ENCODE measurements around the gene CT45A6. TPM values are rescaled to one million over a fixed set of nuclear protein-coding genes. Genes with fewer than 3 reads are reported as not detected.
"Not testable (repeated sequence)": the region's sequence is repeated elsewhere in the genome, so short reads cannot be mapped to it uniquely, and the experiment has no call there.

CT45A6 gene, protein sequence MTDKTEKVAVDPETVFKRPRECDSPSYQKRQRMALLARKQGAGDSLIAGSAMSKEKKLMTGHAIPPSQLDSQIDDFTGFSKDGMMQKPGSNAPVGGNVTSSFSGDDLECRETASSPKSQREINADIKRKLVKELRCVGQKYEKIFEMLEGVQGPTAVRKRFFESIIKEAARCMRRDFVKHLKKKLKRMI
- not detected for total RNA-seq
- long read RNA-seq, donor 1 = 0 reads
- long read RNA-seq, donor 2 = 0 reads

DNA sequence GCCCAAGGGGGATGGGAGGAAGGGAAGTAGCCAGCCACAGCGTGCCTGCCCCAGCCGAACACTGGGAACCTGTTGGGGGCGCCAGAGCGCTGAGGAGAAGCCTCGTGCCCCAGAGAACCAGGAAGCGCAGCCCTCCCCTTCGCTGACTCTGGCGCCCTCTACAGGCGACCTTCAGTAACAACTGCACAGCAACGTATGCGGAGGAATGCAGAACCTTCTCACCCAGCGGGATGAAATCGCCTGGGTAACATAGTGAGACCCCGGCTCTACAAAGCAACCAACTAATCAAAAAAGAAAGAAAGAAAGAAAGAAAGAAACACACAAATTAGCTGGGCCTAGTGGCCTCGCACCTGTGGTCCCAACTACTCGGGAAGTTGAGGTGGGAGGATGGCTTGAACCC is at the start of gene CT45A6:
Gene CT45A6 (minus strand): TSS at position 101 of the 400 bp plus-strand sequence. CDS start 3,794 bp downstream, outside the sequence.
- H3K36me3 ChIP-seq (ENCODE audit: low read depth); ATAC-seq; DNase-seq; H3K4me1 ChIP-seq (ENCODE audit: low read depth); intact Hi-C loops (cut with DNase I, micrococcal nuclease); H3K9me3 ChIP-seq; H3K4me3 ChIP-seq: not testable (repeated sequence)

DNA sequence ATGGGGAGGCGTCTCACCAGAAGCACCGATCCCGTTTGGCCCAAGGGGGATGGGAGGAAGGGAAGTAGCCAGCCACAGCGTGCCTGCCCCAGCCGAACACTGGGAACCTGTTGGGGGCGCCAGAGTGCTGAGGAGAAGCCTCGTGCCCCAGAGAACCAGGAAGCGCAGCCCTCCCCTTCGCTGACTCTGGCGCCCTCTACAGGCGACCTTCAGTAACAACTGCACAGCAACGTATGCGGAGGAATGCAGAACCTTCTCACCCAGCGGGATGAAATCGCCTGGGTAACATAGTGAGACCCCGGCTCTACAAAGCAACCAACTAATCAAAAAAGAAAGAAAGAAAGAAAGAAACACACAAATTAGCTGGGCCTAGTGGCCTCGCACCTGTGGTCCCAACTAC is 34.6 kb upstream of the CT45A6 start, which contains the start of gene CT45A7:
Gene CT45A7 (minus strand): TSS at position 101 of the 400 bp plus-strand sequence. CDS start 3,747 bp downstream, outside the sequence.
- not testable (repeated sequence) for ATAC-seq, DNase-seq, H3K4me3 ChIP-seq

DNA sequence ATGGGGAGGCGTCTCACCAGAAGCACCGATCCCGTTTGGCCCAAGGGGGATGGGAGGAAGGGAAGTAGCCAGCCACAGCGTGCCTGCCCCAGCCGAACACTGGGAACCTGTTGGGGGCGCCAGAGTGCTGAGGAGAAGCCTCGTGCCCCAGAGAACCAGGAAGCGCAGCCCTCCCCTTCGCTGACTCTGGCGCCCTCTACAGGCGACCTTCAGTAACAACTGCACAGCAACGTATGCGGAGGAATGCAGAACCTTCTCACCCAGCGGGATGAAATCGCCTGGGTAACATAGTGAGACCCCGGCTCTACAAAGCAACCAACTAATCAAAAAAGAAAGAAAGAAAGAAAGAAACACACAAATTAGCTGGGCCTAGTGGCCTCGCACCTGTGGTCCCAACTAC is 17.3 kb upstream of the CT45A6 start, which contains the start of gene CT45A2:
Gene CT45A2 (minus strand): TSS at position 101 of the 400 bp plus-strand sequence. CDS start 3,747 bp downstream, outside the sequence.
- ATAC-seq; H3K9me3 ChIP-seq; H3K4me3 ChIP-seq; H3K4me1 ChIP-seq (ENCODE audit: low read depth); H3K36me3 ChIP-seq (ENCODE audit: low read depth); intact Hi-C loops (cut with DNase I, micrococcal nuclease); DNase-seq: not testable (repeated sequence)

More for the DNA sequence above, 34.6 kb upstream of the CT45A6 start, which contains the start of gene CT45A7:
- H3K36me3 ChIP-seq (ENCODE audit: low read depth); intact Hi-C loops (cut with DNase I, micrococcal nuclease); H3K9me3 ChIP-seq; H3K4me1 ChIP-seq (ENCODE audit: low read depth): not testable (repeated sequence)

DNA sequence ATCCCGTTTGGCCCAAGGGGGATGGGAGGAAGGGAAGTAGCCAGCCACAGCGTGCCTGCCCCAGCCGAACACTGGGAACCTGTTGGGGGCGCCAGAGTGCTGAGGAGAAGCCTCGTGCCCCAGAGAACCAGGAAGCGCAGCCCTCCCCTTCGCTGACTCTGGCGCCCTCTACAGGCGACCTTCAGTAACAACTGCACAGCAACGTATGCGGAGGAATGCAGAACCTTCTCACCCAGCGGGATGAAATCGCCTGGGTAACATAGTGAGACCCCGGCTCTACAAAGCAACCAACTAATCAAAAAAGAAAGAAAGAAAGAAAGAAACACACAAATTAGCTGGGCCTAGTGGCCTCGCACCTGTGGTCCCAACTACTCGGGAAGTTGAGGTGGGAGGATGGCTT is 17.2 kb downstream of the CT45A6 start, which contains the start of gene CT45A5:
Gene CT45A5 (minus strand): TSS at position 101 of the 400 bp plus-strand sequence. CDS start 3,774 bp downstream, outside the sequence.
- ATAC-seq; intact Hi-C loops (cut with DNase I, micrococcal nuclease); H3K36me3 ChIP-seq (ENCODE audit: low read depth); DNase-seq; H3K4me3 ChIP-seq; H3K4me1 ChIP-seq (ENCODE audit: low read depth); H3K9me3 ChIP-seq: not testable (repeated sequence)

DNA sequence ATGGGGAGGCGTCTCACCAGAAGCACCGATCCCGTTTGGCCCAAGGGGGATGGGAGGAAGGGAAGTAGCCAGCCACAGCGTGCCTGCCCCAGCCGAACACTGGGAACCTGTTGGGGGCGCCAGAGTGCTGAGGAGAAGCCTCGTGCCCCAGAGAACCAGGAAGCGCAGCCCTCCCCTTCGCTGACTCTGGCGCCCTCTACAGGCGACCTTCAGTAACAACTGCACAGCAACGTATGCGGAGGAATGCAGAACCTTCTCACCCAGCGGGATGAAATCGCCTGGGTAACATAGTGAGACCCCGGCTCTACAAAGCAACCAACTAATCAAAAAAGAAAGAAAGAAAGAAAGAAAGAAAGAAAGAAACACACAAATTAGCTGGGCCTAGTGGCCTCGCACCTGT is 34.5 kb downstream of the CT45A6 start, which contains the start of gene CT45A3:
Gene CT45A3 (minus strand): TSS at position 101 of the 400 bp plus-strand sequence. CDS start 3,747 bp downstream, outside the sequence.
- H3K36me3 ChIP-seq (ENCODE audit: low read depth); ATAC-seq; H3K4me3 ChIP-seq; DNase-seq; intact Hi-C loops (cut with DNase I, micrococcal nuclease); H3K4me1 ChIP-seq (ENCODE audit: low read depth); H3K9me3 ChIP-seq: not testable (repeated sequence)

DNA sequence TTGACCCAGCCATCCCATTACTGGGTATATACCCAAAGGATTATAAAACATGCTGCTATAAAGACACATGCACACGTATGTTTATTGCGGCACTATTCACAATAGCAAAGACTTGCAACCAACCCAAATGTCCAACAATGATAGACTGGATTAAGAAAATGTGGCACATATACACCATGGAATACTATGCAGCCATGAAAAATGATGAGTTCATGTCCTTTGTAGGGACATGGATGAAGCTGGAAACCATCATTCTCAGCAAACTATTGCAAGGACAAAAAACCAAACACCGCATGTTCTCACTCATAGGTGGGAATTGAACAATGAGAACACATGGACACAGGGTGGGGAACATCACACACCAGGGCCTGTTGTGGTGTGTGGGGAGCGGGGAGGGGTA is 57.8 kb downstream of the CT45A6 start:
- DNase-seq; H3K4me1 ChIP-seq (ENCODE audit: low read depth); intact Hi-C loops (cut with DNase I, micrococcal nuclease); H3K9me3 ChIP-seq; H3K4me3 ChIP-seq; ATAC-seq; H3K36me3 ChIP-seq (ENCODE audit: low read depth): not testable (repeated sequence)

Other genes with a start within 250 kb of the CT45A6 start
- not detected for gene CT45A1, start 89.1 kb downstream of the CT45A6 start, total RNA-seq
- not detected for gene CT45A3, start 34.6 kb downstream of the CT45A6 start, total RNA-seq
- not detected for gene CT45A5, start 17.3 kb downstream of the CT45A6 start, total RNA-seq
- not detected for gene CT45A2, start 17.2 kb upstream of the CT45A6 start, total RNA-seq
- gene CT45A7, start 34.5 kb upstream of the CT45A6 start, total RNA-seq = not detected
- not detected for gene CT45A8, start 51.8 kb upstream of the CT45A6 start, total RNA-seq
- not detected for gene CT45A9, start 69.0 kb upstream of the CT45A6 start, total RNA-seq
- gene CT45A10, start 90.7 kb upstream of the CT45A6 start, total RNA-seq = not detected
- gene SAGE1, start 90.9 kb upstream of the CT45A6 start, total RNA-seq = not detected
- 10 to 100 TPM; 23.3 to 33.2 (median 25.0) TPM for gene MMGT1, start 171.2 kb upstream of the CT45A6 start, total RNA-seq
- 10 to 100 TPM; 12.6 to 17.3 (median 13.1) TPM for gene SLC9A6, start 182.6 kb upstream of the CT45A6 start, total RNA-seq